GM04504 (cell line): ENCODE measurements around the gene YWHAG.
"Not testable (repeated sequence)": the region's sequence is repeated elsewhere in the genome, so short reads cannot be mapped to it uniquely, and the experiment has no call there.

Source experiments
- DNase-seq: peaks from one replicate; pipeline ENCODE4 v3.0.0-alpha.2; 2012; ENCODE audit warnings: low read depth

Gene YWHAG

GRCh38 chr7:76294344-76295024, 64.3 kb downstream of the YWHAG start:
- peak; percentile 91 for DNase-seq

GRCh38 chr7:76293407-76293901, 65.3 kb downstream of the YWHAG start:
- DNase-seq, result no peak

GRCh38 chr7:76292911-76293310, 65.9 kb downstream of the YWHAG start:
- DNase-seq, result not testable (repeated sequence)

GRCh38 chr7:76292213-76292573, 66.6 kb downstream of the YWHAG start:
- DNase-seq, result no peak

GRCh38 chr7:76291351-76292212, 67.2 kb downstream of the YWHAG start:
- peak; percentile 98 for DNase-seq

GRCh38 chr7:76290847-76291350, 67.9 kb downstream of the YWHAG start:
- DNase-seq, result not testable (repeated sequence)

GRCh38 chr7:76286842-76287403, 71.9 kb downstream of the YWHAG start:
- no peak for DNase-seq

GRCh38 chr7:76285604-76286374, 73.0 kb downstream of the YWHAG start:
- no peak for DNase-seq

GRCh38 chr7:76283254-76284159, 75.3 kb downstream of the YWHAG start:
- no peak for DNase-seq

GRCh38 chr7:76282344-76283253, 76.2 kb downstream of the YWHAG start:
- no peak for DNase-seq

GRCh38 chr7:76281706-76282343, 77.0 kb downstream of the YWHAG start:
- no peak for DNase-seq

- DNase-seq, result no peak
Measured at GRCh38 chr7:76281006-76281705, 77.6 kb downstream of the YWHAG start.

GRCh38 chr7:76280408-76280807, 78.4 kb downstream of the YWHAG start:
- DNase-seq, result no peak

- no peak for DNase-seq
Measured at GRCh38 chr7:76278540-76278939, 80.3 kb downstream of the YWHAG start.
